M059J (cell line): ENCODE results near the gene GPR68. TPM values are rescaled to one million over a fixed set of nuclear protein-coding genes. Genes with fewer than 3 reads are reported as not detected.

ENCODE experiments used
- DNase-seq: peaks from one replicate; pipeline ENCODE4 v3.0.0-alpha.2; 2012; ENCODE audit warnings: low read depth
- total RNA-seq: library from RNA; depleted of rRNA; stranded (reverse); fragments of >200 nt; shearing (Covaris generic); gene quantifications from 2 replicates; pipeline ENCODE4 v1.2.3, GENCODE V29; 2014; rRNA removed

The GPR68 gene, protein sequence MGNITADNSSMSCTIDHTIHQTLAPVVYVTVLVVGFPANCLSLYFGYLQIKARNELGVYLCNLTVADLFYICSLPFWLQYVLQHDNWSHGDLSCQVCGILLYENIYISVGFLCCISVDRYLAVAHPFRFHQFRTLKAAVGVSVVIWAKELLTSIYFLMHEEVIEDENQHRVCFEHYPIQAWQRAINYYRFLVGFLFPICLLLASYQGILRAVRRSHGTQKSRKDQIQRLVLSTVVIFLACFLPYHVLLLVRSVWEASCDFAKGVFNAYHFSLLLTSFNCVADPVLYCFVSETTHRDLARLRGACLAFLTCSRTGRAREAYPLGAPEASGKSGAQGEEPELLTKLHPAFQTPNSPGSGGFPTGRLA
- 0.71 and 1.6 TPM in 2 replicates for total RNA-seq

DNA sequence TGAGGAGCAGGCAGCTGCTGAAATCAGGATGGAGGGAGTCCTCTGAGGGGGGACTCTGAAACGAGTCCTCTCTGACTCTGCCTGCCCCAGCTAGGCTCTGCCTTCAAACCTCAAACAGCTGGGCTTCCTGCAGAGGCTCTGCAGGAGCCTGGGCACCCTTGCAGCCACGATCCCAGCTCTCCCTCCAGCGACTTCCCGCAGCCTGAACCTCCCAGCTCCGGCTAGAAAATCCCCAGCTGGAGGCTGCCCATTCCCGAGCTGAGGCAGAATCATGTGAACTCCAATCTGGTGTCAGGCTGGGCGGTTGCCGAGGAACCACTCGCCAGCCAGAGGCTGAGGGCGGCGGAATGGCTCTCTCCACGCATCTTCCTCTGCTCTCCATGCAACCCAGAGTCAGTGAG is at the start of gene GPR68:
TSS of gene GPR68 (minus strand) at position 204 of the 401 bp plus-strand sequence. CDS start 9,654 bp downstream, outside the sequence.
- peak; percentile 64 for DNase-seq

DNA sequence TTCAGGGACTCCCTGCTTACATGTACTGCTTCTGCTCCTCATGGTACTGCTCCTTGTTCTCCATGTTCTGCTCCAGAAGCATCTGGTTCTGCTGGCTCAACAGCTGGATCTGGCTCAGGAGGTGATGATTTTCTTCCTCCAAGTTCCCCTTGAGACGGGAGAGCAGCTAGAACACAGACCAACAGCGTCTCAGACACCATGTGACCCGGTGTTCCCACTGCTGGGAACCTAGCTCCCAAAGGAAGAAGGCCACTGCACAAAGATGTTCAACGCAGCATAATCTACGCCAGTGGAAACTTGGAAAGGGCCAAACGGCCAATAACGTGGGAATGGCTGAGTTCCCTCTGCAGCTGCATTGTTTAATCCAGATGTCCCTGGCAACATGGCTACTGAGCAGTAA is 49.6 kb upstream of the GPR68 start:
- DNase-seq = no peak

DNA sequence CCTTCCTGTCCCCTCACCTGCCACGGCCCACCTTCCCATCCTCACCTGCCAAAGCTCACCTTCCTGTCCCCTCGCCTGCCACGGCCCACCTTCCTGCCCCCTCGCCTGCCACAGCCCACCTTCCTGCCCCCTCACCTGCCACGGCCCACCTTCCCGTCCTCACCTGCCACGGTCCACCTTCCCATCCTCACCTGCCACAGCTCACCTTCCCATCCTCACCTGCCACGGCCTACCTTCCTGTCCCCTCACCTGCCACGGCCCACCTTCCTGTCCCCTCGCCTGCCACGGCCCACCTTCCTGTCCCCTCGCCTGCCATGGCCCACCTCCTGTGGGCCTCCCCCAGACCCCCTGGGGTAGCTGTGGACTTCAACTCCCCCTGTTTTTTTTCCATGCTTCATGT is 48.8 kb upstream of the GPR68 start:
- DNase-seq = no peak

DNA sequence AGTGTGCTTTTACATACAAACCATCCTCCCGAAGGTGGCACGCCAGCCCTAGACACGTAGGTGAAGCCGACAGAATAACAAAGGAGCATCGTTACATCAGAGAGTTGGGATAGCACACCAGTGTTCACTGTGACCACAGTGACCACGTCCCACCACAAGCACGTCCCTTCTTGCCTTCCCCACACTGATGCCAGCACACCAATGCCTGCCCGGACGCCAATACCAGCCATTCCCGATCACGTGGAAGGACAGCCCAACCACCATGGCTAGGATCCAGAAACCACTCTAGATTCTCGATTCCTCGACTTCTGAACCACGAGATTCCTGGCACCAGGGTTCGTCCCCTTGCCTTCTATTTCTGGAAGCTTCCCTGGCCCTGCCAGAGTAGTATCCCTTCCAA is 48.0 kb upstream of the GPR68 start:
- DNase-seq = peak; percentile 38

DNA sequence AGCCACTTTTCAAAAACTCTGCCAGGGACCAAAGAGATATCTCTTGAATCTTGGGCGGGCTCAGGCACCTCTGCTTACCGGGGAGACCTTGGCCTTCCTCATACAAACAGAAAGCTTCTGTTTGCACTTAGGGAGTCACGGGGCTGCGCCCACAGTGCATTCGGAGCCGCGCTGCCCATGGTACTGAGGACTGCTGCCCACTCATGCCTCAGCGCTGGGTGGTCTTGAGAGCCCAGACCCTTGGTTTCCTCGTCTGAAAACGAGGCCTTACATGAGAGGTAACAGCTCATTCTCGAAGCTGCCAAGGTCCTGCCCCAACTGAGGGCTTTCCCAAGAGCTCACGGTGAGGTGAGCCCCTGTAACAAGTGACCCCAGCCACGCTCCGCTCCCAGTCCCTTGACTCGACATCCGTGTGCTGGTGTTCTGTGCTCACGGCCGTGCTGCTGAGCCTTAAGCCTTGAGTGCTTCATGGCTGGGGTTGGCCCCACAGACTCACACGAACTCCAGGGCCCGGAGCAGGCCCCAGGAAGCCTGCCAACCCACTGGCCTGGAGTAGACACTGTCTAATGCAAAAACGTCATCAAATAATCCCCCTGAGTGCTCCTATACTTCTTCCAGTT is 47.4 kb upstream of the GPR68 start:
- no peak for DNase-seq

DNA sequence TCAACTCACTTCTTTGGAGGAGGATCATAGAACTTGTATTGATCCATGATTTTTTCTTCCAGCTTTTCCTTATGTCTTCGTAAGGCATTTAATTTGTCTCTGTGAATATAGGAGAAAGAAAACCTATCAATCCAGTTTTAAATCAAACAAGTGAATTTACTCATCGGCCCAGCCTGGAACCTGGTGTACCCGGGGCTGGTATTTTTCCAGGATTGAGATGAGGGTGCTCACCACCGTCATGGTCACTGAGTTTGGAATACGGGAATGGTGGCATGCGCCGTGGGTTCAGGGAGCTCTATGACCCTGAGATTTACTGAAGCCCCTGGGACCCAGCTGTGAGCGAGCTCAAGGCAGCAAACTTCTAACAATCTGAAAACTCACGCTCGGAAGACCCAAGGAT is 46.5 kb upstream of the GPR68 start:
- DNase-seq = no peak

DNA sequence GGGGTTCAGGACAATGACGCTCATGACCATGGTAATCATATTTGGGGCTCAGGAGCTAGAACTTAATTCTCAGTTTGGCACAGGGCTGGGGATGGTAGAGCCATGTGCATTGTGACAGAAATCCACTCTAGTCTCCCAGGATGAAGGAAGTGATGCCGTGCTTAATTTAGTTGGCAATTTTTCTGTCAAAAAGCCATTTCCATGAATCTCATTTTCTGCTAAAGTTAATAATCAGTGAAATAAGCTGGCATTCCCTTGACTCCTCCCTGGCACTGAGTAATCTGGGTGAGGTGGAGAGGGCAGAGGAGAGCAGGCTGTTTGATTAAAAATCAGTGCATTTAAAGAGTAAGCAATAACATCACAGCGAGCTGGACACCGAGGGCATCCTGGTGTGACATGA is 45.0 kb upstream of the GPR68 start:
- no peak for DNase-seq

DNA sequence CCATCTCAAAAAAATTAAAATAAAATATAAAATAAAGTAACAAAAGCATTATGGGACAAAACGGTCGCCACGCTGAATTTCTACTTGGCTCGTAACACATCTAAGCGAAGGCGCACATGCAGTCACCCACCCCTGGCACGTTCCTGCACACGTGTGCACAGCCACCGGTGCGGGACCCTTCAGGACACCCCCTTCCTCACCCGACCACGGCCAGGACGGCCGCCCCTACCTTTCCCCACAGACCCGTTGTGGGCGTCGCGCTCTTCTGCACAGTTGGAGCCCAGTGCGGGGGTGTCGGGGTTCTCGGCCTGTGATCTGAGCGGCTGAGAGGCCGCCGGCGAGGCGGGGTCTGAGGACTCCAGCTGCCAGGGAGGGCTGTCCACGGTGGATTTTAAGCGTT is 44.4 kb upstream of the GPR68 start:
- no peak for DNase-seq

DNA sequence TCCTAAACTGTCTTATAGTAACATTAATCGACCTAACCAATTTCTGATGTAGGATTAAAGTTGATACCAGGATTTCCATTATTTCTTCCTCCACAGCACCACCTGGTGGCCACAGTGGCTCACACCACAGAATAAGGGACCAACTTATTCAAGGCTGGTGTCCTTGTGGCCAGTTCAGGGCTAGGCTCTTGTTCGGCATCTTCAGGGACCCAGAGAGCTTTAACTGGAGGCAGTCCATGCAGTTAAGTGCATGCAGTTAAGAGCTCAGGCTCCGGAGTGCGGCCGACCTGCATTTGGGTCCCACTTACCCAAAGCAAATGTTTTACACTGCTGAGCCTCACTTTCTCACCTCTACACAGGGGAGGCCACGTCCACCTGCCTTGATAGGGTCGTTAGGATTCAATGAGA is 42.0 kb upstream of the GPR68 start:
- DNase-seq = peak; percentile 73

DNA sequence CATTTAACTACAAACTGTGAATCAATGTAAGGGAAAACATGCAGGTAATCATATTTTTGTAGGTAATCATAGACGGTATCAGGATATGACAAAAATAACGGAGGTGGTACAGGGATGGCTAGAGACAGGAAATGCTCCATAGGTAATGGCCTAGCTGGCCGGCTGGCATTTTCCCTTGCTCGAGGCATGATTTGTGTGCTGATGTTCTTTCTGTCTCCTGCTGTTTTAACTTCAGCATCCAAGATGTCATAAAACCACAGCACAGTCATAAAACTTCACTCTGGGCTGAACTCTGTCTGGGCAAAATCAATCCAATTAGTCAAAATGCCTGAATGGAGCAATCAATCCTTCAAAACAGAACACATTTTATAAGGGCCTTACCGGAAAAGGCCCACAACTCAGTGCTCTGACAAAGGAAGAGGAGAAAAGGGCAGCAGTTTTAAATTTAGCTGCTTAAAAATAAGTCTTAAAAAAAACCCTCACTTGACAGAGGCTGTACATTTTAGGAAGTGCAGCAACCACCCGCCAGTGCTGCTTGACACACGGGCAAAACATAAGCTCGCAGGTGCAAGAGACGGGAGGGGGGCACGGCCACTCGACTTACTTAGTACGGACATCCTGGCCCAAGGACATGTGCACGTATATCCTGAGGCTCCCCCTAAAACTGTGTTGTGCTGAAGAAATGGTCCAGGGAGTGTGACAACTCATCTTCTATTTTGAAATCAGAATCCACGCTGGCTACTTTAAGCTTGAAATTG is 40.5 kb upstream of the GPR68 start:
- peak; percentile 67 for DNase-seq

DNA sequence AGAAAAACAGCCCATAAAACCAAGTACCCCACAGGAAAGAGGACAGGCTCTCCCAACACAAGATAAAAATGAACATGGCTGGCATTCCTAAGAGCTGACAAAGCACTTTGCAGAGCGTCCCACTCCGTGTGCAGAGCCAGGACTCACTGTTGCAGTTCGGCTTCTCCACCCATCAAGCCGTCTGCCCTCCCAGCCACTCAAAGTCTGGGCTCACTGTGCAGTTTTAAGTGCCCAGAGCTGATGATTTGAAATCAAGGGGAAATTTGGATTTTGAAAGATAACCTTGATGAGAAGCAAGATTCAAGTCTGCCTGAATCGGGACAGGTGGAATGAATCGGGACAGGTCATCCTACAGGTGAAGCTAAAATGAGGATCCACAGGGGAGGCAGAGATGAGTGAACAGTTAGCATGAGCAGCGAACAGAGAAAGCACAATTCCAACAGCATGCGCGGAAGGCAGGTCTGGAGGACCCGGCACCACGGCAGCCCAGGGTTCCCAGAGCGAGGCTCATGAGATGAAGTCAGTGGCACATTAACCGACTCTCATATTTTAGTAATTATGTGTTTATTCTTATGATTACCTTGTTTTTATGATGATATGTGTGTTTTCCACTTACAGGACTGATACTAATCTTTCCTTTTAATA is 39.8 kb upstream of the GPR68 start:
- DNase-seq = peak; percentile 80

DNA sequence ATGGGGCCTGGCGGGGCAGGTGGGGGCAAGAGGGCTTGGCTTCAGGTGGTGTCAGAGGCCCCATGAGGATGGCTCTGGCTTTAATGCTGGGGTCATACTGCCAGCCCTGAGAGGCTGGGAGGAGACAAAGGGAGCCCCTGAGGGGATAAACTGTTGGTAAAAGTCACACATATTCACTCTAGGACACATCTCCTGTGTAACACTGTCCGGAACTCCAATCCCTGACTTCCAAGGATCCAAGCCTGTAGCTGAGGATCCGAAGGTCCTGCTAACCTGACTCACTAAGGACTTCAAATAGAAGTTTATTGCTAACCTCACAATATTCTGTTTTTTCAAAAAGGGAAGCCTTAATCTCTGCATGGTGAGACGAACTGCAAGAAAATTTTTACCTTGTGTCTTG is 39.2 kb upstream of the GPR68 start:
- peak; percentile 47 for DNase-seq

DNA sequence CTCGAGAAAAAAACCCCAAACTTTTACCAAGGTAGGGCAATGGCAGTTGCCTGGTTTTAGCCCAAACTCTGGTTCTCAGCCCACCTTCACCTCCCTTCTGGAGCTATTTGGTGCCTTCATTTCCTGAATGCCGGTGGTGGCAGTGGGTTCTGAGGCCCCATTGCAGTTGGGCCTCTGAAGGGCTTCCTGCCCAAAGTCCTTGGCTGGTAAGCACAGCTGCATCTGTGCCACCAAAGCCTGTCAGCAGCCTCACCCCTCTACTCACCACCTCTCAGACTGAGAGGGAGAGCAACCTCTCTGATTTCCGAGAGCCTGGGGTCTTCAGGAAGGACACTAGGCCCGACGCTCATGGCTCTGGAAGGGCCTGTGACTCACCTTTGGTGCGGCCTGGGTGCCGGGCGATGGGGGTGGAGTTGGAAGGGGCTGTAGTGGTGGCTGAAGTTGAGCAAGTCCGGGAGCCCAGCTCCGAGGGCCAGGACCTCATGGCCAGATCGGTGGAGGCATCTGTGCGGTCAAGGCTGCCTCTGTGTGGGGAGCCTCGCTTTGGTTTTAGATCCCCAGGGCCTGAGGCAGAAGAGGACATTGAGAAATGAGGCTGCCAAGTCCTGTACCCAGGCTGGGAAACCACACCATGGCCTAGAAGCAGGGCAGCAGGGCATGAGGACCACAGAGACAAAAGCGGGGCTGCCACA is 38.6 kb upstream of the GPR68 start:
- peak; percentile 46 for DNase-seq

DNA sequence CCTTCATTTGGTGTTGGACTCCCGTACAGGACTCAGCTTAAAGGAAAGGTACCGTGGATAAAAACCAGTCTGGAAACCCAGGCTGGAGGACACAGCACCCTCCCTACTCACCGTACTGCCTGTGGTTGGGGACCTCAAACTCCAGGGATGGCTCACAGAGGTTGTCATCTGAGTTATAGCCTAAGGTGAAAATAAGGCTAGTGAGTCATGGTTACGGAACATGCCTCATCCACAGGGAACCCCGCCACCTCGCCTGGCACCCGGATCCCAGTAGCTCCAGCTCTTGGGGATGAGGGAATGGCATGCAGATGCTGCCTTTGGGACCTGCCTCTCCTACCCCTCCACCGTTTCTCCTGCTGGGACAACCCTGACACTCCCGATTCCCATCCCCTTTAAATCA is 36.8 kb upstream of the GPR68 start:
- peak; percentile 92 for DNase-seq

DNA sequence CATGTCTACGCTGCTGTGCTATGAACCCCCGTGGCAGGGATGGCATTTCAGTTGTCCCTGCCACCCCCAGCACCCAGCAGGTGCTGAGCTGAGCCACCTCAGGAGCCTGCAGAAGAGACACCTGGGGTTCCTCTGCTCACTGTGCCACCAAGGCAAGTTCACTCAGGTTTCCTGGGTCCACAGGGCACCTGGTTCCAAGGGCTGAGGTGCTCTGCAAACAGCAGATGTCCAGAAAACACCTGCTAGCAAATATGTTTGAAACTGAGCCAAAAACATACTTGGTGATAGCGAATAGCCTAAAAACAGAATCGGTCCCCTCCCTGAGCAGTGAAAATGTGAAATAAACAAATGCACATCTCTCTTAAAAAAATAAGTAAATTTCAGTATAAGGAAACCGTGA is 35.6 kb upstream of the GPR68 start:
- DNase-seq = no peak

DNA sequence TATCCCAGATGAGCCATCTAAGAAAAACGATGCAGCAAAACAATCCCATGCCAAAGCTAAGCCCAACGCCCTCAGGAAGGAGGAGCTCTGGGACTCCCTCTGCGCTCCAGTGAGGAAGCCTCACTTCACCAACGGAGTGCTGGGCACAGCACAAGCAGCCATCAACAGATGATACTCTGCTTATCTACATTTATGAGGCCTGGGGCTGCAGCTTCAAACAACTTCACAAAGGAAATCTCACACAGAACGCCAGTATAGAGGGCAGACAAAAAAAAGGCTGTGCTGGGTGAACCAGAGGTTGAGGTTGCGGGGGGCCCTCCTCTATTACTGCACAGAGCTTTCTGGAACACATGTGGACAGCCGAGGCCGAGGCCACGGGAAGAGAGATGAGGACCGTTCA is 34.9 kb upstream of the GPR68 start:
- no peak for DNase-seq

DNA sequence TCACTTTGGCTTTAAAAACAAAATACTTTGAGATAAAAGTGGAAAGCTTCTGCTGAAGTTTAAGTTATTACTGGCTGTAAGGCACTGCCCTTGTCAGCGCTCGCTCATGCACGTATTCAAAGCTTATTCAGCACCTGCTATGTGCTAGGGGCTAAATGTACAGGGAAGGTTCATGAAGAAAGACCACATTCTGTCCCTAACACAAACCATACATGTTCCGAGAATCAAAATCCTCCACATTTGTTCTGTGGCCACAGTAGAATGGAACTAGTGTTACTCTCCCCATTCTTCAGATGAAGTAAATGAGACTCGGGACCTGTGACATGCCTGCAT is 33.8 kb upstream of the GPR68 start:
- DNase-seq = no peak

DNA sequence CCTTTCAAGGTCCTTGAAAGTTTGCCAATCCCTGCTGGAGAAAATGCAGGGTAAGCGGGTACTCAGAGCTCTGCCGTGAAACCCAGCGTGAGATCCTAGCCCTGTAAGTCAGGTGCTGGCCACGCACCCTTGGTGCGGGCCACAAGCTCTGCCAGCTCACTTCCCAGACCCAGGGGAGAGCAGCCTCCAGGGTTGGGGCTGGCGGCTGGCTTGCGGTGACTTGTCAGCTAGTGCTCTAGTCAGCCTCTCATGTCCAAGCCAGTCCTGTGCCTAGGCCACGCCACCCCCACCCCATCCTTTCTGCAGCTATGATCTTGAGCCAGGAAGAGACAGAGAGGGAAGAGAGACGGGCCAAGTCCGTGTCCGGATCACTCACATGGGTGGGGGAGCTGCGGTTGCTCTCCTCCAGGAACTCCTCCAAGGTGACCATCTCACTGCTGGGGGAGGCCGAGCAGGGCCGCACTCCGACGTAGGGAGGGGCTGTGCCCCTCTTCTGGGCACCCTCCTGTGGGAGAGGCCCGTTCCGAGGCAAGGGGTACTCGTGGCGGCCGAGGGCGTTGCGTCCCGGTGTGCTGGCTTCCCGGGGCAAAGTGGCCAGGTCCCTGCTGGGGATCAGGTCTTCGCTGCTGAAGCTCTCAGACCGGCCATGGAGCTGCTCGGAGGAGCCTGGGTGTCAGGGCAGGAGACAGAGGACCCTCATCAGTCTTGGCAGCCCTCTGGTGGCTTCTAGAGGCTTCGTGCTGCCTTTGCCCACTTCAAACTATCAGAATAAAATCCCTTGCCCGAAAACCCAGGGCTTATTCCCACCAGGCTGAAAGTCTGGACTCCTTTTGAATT is 33.3 kb upstream of the GPR68 start:
- DNase-seq = no peak

DNA sequence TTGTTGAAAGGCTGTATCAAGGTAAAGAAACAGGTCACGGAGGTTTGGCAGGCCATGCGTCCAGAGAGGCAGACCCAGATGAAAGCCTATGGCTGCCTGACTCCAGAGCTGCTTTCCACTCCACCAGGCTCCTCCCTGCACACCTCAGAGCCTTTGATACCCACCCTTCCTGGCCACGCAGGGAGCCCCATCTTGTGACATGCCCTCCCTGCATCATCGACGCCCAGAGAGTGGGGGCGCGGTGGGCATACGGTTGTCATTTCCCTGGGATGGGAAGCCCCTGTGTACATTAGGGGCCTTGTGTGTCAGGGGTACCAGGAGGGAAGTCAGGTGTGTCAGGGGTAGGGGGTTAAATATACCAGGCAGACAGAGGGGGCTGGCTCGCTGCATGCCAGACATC is 30.3 kb upstream of the GPR68 start:
- DNase-seq = no peak

DNA sequence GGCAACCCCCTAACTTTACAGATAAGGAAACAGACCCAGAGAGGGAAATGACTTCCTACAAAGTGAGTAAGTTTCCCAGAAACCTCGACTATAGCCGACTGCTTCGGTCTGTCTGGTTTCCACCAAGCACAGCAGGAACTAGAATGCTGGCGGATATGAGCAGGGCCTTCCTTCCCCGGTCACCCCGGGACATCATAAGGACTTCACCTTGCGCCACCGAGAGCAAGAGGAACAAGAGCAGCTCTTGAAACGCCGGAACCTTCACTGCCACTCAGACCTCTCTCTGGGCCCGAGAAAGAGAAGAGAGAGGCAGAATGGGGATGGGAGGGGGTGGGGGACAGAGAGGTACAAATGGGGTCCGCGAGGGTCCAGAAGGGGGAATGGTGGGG is 29.4 kb upstream of the GPR68 start:
- no peak for DNase-seq
